ENCODE data around the gene C4orf50.

- no peak for TF ChIP-seq CHD1 (IDR thresholded peaks at IDR 0.05; ENCODE audit: low read depth, low read length)
- no peak for TF ChIP-seq RAD21 (IDR thresholded peaks at IDR 0.05 in 1 of 2, conservative IDR thresholded peaks at IDR 0.05 in 1 of 2; ENCODE audit: low read depth in 2 of 2, low read length in 2 of 2)
- no peak for TF ChIP-seq EP300 (IDR thresholded peaks at IDR 0.05; ENCODE audit: borderline replicate concordance in 1 of 2, low read depth in 2 of 2, low read length in 2 of 2)
- TF ChIP-seq CTCF (IDR thresholded peaks at IDR 0.05; ENCODE audit: control extremely low read depth in 1 of 3, insufficient read depth in 1 of 3, low read depth in 1 of 3, low read length in 3 of 3) = no peak
- no peak for TF ChIP-seq SAP30 (IDR thresholded peaks at IDR 0.05; ENCODE audit: insufficient read depth, insufficient replicate concordance, low read length)
- no peak for TF ChIP-seq YY1 (IDR thresholded peaks at IDR 0.05; ENCODE audit: low read depth, low read length)
- TF ChIP-seq SIN3A (conservative IDR thresholded peaks at IDR 0.05 in 1 of 2, IDR thresholded peaks at IDR 0.05 in 1 of 2; ENCODE audit: low read depth in 1 of 2, low read length in 2 of 2) = no peak
- TF ChIP-seq EZH2 (IDR thresholded peaks at IDR 0.05; ENCODE audit: low read depth, low read length, severe bottlenecking) = no peak
- no peak for TF ChIP-seq POLR2A (IDR thresholded peaks at IDR 0.05; ENCODE audit: control extremely low read depth in 1 of 2, low read depth in 2 of 2, low read length in 2 of 2)
Measured at GRCh38 chr4:5884796-5885195, 133.4 kb downstream of the C4orf50 start.

All from H1 (cell line).